HepG2 (cell line): ENCODE measurements around the gene EGLN2. TPM values are rescaled to one million over a fixed set of nuclear protein-coding genes. Genes with fewer than 3 reads are reported as not detected.

Experiments
- ATAC-seq: fragments of 200-7000 bp; cut with Tn5 transposase; 3 replicates; pipeline ENCODE4 v1.9.1; 2020; ENCODE audit warnings: mild to moderate bottlenecking, moderate library complexity
- BruUV-seq: library from RNA; stranded (reverse); fragments of 400-500 nt; replicated peaks from 2 replicates; lab custom pipeline; 2021; lab: Mats Ljungman, UMichigan
- CTCF ChIA-PET: fragments of 300-600 bp; formaldehyde crosslinking; extraction: SDS; loops from one replicate; lab custom pipeline; 2021; ENCODE audit warnings: low total read pairs, inconsistent platforms, low intra/inter-chr PET ratio; lab: Yijun Ruan, JAX
- POLR2A ChIA-PET: fragments of 350-600 bp; sonication (Branson Sonifier 250); formaldehyde crosslinking; loops from one replicate; lab custom pipeline; 2020; ENCODE audit warnings: antibody characterized with exemption, inconsistent platforms; lab: Yijun Ruan, JAX
- DNase-seq: peaks from one replicate; pipeline ENCODE4 v3.0.0-alpha.2; 2015; ENCODE audit warnings: low spot score
- FAIRE-seq: peaks from 3 replicates; lab custom pipeline; 2011; peaks lifted over from hg19 to GRCh38; lab: Jason Lieb, UNC
- H2AFZ ChIP-seq: one replicate; pipeline ENCODE4 v1.6.1; 2011; ENCODE audit warnings: low read length, inconsistent platforms
- H3K27ac ChIP-seq: fragments of 300-600 bp; 3 replicates; pipeline ENCODE4 v1.8.0; 2011; ENCODE audit warnings: mixed run types, mild to moderate bottlenecking, mixed read lengths, low read length, inconsistent platforms; ENCODE audit not compliant: insufficient read depth; ENCODE audit errors: extremely low read length
- H3K27me3 ChIP-seq, 2 experiments: fragments of 200-600 bp in 1 of 2; 2 replicates in 1 of 2; 3 replicates in 1 of 2; pipeline versions ENCODE4 v1.6.0 to v1.8.0; 2011; ENCODE audit warnings: low read length in 2 of 2, mild to moderate bottlenecking in 2 of 2, moderate library complexity in 2 of 2, inconsistent platforms in 1 of 2; ENCODE audit not compliant: insufficient read depth in 2 of 2, control insufficient read depth in 1 of 2
- H3K36me3 ChIP-seq, 2 experiments: fragments of 200-600 bp in 1 of 2; replicated peaks in 1 of 2; 2 replicates in 1 of 2; 3 replicates in 1 of 2; pipeline versions ENCODE4 v1.5.1 to v1.8.0; 2011; ENCODE audit warnings: low read length in 2 of 2, inconsistent platforms in 1 of 2; ENCODE audit not compliant: insufficient read depth in 2 of 2, control insufficient read depth in 1 of 2
- H3K4me1 ChIP-seq: 2 replicates; pipeline ENCODE4 v1.5.1; 2012; ENCODE audit warnings: low read length, inconsistent platforms; ENCODE audit not compliant: insufficient read depth
- H3K4me2 ChIP-seq: 2 replicates; pipeline ENCODE4 v1.6.0; 2011; ENCODE audit warnings: low read depth, low read length, inconsistent platforms
- H3K4me3 ChIP-seq, 3 experiments: fragments of 200-600 bp in 1 of 3; sonication (generic), shearing (Covaris generic) in 1 of 3; replicated peaks in 1 of 3; 2 replicates each; pipeline ENCODE4 v1.5.1; 2011 to 2016; ENCODE audit warnings: low read length in 3 of 3, inconsistent platforms in 2 of 3, low read depth in 2 of 3, mild to moderate bottlenecking in 2 of 3, control low read depth in 1 of 3, mixed read lengths in 1 of 3; ENCODE audit not compliant: insufficient read depth in 1 of 3
- H3K79me2 ChIP-seq: one replicate; pipeline ENCODE4 v1.6.1; 2011; ENCODE audit warnings: low read length, inconsistent platforms; ENCODE audit not compliant: insufficient read depth
- H3K9ac ChIP-seq: 2 replicates; pipeline ENCODE4 v1.6.0; 2011; ENCODE audit warnings: mild to moderate bottlenecking, low read depth, low read length, inconsistent platforms; ENCODE audit not compliant: insufficient read depth
- H3K9me3 ChIP-seq: 2 replicates; pipeline ENCODE4 v1.5.1; 2012; ENCODE audit warnings: mild to moderate bottlenecking, low read length
- H4K20me1 ChIP-seq: 2 replicates; pipeline ENCODE4 v1.6.0; 2011; ENCODE audit warnings: inconsistent platforms, mild to moderate bottlenecking, low read length, moderate library complexity; ENCODE audit not compliant: insufficient read depth
- FLYWCH1 ChIP-seq: sonication (generic); formaldehyde crosslinking; IDR thresholded peaks from 2 replicates; pipeline ENCODE4 v1.8.1; 2023; ENCODE audit warnings: mild to moderate bottlenecking, missing genetic modification reagents
- SNAI1 ChIP-seq: sonication (generic); formaldehyde crosslinking; IDR thresholded peaks from 2 replicates; pipeline ENCODE4 v1.5.0; 2020; ENCODE audit warnings: mild to moderate bottlenecking, missing genetic modification reagents, borderline replicate concordance
- ZNF460 ChIP-seq: sonication (generic); formaldehyde crosslinking; IDR thresholded peaks from 2 replicates; pipeline ENCODE4 v1.5.1; 2020; ENCODE audit warnings: missing genetic modification reagents, mild to moderate bottlenecking, borderline replicate concordance
- ZNF468 ChIP-seq: sonication (generic); formaldehyde crosslinking; IDR thresholded peaks from 2 replicates; pipeline ENCODE4 v1.8.0; 2022; ENCODE audit warnings: mild to moderate bottlenecking, moderate library complexity, missing genetic modification reagents
- ZNF569 ChIP-seq: sonication (generic); formaldehyde crosslinking; IDR thresholded peaks from 2 replicates; pipeline ENCODE4 v1.5.0; 2020; ENCODE audit warnings: mild to moderate bottlenecking, missing genetic modification reagents, moderate library complexity, borderline replicate concordance
- WGBS: methylation state at CpG from one replicate; pipeline ENCODE4 v1.1.6; 2017; ENCODE audit warnings: low lambda C conversion rate; 5-methylcytosine and 5-hydroxymethylcytosine counted together
- in situ Hi-C: cut with HindIII; loops from 2 replicates; pipeline ENCODE4 v1.10.0; 2017; ENCODE audit warnings: low pct_unique_long_range_greater_than_20kb; ENCODE audit not compliant: extremely low pct_ligation_motif_present
- intact Hi-C: fragments of 100-400 bp; cut with micrococcal nuclease; formaldehyde crosslinking; loops from one replicate; pipeline ENCODE4 v1.10.0; 2022; ENCODE audit not compliant: unreplicated experiment
- polyA plus RNA-seq, 8 experiments: library from polyadenylated mRNA; depleted of rRNA in 3 of 8; stranded (reverse) in 7 of 8; unstranded in 1 of 8; fragments of >200 nt; fragmentation: Illumina TruSeq in 4 of 8; extraction: Trizol in 4 of 8; gene quantifications; 2 replicates each; pipeline versions ENCODE4 v1.2.1 to v1.2.3, GENCODE V29; 2011 to 2016; ENCODE audit warnings: low read depth in 4 of 8, missing spikeins in 1 of 8, mixed read lengths in 1 of 8; ENCODE audit not compliant: insufficient read depth in 1 of 8
- total RNA-seq, 5 experiments: library from RNA; depleted of rRNA; stranded (reverse); fragments of >200 nt; fragmentation: Illumina TruSeq; extraction: Trizol; gene quantifications; 2 replicates each; pipeline ENCODE4 v1.2.3, GENCODE V29; 2016; ENCODE audit warnings: low read depth in 1 of 5
- TF ChIP-seq, protein P1 (sequence below): IDR thresholded peaks from 2 replicates; pipeline ENCODE4 v1.6.1; 2012; ENCODE audit warnings: low read depth, low read length, improper control_type of control experiment
- TF ChIP-seq, protein P2 (sequence below): sonication (generic); formaldehyde crosslinking; IDR thresholded peaks from 2 replicates; pipeline ENCODE4 v1.4.0; 2020; ENCODE audit warnings: missing genetic modification reagents, borderline replicate concordance
- TF ChIP-seq, protein P3 (sequence below): sonication (generic); formaldehyde crosslinking; IDR thresholded peaks from 2 replicates; pipeline ENCODE4 v1.4.0; 2020; ENCODE audit warnings: missing genetic modification reagents, borderline replicate concordance
- TF ChIP-seq, protein P4 (sequence below): sonication (generic); formaldehyde crosslinking; IDR thresholded peaks from 2 replicates; pipeline ENCODE4 v1.9.0; 2021; ENCODE audit warnings: missing genetic modification reagents, mild to moderate bottlenecking, borderline replicate concordance
- TF ChIP-seq, protein P5 (sequence below): sonication (generic); formaldehyde crosslinking; IDR thresholded peaks from 2 replicates; pipeline ENCODE4 v1.4.0; 2020; ENCODE audit warnings: low read depth, mild to moderate bottlenecking, missing genetic modification reagents

EGLN2 gene
- total and polyA plus RNA-seq, 2 of the 13 experiments (the other 11 are each of a cell fraction or from before 2014, with no cell fraction given), result 16.5 to 40.8 TPM

DNA sequence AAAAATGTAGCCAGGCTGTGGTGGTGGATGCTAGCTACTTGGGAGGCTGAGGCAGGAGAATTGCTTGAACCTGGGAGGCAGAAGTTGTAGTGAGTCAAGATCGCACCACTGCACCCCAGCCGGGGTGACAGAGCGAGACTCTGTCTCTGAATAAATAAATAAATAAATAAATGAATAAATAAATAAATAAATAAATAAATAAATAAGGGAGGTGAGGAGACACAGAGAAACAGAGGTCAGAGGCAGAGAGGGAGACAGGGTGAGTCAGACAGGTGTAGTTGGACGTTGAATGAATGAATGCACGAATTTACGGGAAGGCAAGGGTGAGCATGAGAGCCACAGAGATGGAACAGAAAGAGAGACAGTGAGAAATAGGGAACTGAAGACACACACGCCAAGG is 17.9 kb upstream of the EGLN2 start:
- Histone ChIP-seq H3K9ac (no peak overlapping the region), H4K20me1 (no peaks in the 10 kb centered on the region), H3K27me3 (no peaks in the 10 kb centered on the region; a peak in 1 of 5 replicates), H3K9me3 (no peaks in the 10 kb centered on the region), H3K27ac (no peak overlapping the region), H3K4me2 (no peak overlapping the region), H2AFZ (no peak overlapping the region), H3K4me1 (peaks cover 27% of the 10 kb centered on the region), H3K4me3 (no peak overlapping the region), H3K79me2 (no peaks in the 10 kb centered on the region), H3K36me3 (no peaks in the 10 kb centered on the region)
- DNase-seq, result no peak
- 93% methylated on average over 7 of the region's 7 CpGs for WGBS
- ChIA-PET POLR2A (no interaction called here), CTCF (no interaction called here)
- BruUV-seq, result no TSS peak
- intact Hi-C loops, result no loop called here
- TF ChIP-seq ZNF569 (CRISPR knock-in tag) (no peak), FLYWCH1 (CRISPR knock-in tag) (no peak), ZNF468 (CRISPR knock-in tag) (no peak), ZNF460 (CRISPR knock-in tag) (no peak), SNAI1 (no peak)
- TF ChIP-seq, protein P1, sequence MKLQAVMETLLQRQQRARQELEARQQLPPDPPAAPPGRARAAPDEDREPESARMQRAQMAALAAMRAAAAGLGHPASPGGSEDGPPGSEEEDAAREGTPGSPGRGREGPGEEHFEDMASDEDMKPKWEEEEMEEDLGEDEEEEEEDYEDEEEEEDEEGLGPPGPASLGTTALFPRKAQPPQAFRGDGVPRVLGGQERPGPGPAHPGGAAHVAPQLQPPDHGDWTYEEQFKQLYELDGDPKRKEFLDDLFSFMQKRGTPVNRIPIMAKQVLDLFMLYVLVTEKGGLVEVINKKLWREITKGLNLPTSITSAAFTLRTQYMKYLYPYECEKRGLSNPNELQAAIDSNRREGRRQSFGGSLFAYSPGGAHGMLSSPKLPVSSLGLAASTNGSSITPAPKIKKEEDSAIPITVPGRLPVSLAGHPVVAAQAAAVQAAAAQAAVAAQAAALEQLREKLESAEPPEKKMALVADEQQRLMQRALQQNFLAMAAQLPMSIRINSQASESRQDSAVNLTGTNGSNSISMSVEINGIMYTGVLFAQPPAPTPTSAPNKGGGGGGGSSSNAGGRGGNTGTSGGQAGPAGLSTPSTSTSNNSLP, result no peak
- TF ChIP-seq, protein P2, sequence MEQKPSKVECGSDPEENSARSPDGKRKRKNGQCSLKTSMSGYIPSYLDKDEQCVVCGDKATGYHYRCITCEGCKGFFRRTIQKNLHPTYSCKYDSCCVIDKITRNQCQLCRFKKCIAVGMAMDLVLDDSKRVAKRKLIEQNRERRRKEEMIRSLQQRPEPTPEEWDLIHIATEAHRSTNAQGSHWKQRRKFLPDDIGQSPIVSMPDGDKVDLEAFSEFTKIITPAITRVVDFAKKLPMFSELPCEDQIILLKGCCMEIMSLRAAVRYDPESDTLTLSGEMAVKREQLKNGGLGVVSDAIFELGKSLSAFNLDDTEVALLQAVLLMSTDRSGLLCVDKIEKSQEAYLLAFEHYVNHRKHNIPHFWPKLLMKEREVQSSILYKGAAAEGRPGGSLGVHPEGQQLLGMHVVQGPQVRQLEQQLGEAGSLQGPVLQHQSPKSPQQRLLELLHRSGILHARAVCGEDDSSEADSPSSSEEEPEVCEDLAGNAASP (CRISPR knock-in tag), result no peak
- TF ChIP-seq, protein P3, sequence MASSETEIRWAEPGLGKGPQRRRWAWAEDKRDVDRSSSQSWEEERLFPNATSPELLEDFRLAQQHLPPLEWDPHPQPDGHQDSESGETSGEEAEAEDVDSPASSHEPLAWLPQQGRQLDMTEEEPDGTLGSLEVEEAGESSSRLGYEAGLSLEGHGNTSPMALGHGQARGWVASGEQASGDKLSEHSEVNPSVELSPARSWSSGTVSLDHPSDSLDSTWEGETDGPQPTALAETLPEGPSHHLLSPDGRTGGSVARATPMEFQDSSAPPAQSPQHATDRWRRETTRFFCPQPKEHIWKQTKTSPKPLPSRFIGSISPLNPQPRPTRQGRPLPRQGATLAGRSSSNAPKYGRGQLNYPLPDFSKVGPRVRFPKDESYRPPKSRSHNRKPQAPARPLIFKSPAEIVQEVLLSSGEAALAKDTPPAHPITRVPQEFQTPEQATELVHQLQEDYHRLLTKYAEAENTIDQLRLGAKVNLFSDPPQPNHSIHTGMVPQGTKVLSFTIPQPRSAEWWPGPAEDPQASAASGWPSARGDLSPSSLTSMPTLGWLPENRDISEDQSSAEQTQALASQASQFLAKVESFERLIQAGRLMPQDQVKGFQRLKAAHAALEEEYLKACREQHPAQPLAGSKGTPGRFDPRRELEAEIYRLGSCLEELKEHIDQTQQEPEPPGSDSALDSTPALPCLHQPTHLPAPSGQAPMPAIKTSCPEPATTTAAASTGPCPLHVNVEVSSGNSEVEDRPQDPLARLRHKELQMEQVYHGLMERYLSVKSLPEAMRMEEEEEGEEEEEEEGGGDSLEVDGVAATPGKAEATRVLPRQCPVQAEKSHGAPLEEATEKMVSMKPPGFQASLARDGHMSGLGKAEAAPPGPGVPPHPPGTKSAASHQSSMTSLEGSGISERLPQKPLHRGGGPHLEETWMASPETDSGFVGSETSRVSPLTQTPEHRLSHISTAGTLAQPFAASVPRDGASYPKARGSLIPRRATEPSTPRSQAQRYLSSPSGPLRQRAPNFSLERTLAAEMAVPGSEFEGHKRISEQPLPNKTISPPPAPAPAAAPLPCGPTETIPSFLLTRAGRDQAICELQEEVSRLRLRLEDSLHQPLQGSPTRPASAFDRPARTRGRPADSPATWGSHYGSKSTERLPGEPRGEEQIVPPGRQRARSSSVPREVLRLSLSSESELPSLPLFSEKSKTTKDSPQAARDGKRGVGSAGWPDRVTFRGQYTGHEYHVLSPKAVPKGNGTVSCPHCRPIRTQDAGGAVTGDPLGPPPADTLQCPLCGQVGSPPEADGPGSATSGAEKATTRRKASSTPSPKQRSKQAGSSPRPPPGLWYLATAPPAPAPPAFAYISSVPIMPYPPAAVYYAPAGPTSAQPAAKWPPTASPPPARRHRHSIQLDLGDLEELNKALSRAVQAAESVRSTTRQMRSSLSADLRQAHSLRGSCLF (CRISPR knock-in tag), result no peak
- TF ChIP-seq, protein P4, sequence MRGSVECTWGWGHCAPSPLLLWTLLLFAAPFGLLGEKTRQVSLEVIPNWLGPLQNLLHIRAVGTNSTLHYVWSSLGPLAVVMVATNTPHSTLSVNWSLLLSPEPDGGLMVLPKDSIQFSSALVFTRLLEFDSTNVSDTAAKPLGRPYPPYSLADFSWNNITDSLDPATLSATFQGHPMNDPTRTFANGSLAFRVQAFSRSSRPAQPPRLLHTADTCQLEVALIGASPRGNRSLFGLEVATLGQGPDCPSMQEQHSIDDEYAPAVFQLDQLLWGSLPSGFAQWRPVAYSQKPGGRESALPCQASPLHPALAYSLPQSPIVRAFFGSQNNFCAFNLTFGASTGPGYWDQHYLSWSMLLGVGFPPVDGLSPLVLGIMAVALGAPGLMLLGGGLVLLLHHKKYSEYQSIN (CRISPR knock-in tag), result no peak
- TF ChIP-seq, protein P5, sequence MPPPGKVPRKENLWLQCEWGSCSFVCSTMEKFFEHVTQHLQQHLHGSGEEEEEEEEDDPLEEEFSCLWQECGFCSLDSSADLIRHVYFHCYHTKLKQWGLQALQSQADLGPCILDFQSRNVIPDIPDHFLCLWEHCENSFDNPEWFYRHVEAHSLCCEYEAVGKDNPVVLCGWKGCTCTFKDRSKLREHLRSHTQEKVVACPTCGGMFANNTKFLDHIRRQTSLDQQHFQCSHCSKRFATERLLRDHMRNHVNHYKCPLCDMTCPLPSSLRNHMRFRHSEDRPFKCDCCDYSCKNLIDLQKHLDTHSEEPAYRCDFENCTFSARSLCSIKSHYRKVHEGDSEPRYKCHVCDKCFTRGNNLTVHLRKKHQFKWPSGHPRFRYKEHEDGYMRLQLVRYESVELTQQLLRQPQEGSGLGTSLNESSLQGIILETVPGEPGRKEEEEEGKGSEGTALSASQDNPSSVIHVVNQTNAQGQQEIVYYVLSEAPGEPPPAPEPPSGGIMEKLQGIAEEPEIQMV (CRISPR knock-in tag), result no peak
- TF ChIP-seq, all 625 proteins: peak for 0
- no peak for FAIRE-seq
- ATAC-seq, result no peak
- in situ Hi-C loops, result no loop called here
